Measurements from ENCODE around the gene SLC6A5. TPM values are rescaled to one million over a fixed set of nuclear protein-coding genes. Genes with fewer than 3 reads are reported as not detected.

SLC6A5 gene
- polyA plus RNA-seq, 1 of the 3 experiments (the other 2 are of a cell fraction) = not detected

- DNase-seq = no peak
- Histone ChIP-seq H3K9me3 (no peaks in the 10 kb centered on the region), H3K4me2 (no peak overlapping the region), H3K36me3 (replicated peaks in 1 of 2; ENCODE audit: control insufficient read depth in 1 of 2, insufficient read depth in 2 of 2, low read length in 1 of 2) (no peaks in the 10 kb centered on the region), H3F3A (replicated peaks; ENCODE audit: insufficient read depth) (no peaks in the 10 kb centered on the region), H4K20me1 (ENCODE audit: insufficient read depth) (no peaks in the 10 kb centered on the region), H3K79me2 (ENCODE audit: insufficient read depth) (no peaks in the 10 kb centered on the region), H3K4me1 (ENCODE audit: control insufficient read depth in 1 of 2, insufficient read depth in 2 of 2, low read depth in 1 of 2, low read length in 1 of 2) (peaks cover 0 to 4% of the 10 kb centered on the region in 2 experiments; a peak in 1 of 4 replicates), H3K27ac (ENCODE audit: low read depth in 2 of 2, low read length in 1 of 2) (no peak overlapping the region), H3K27me3 (ENCODE audit: insufficient read depth) (no peaks in the 10 kb centered on the region), H2AFZ (ENCODE audit: low read depth) (no peak overlapping the region), H3K4me3 (ENCODE audit: low read depth in 2 of 2, low read length in 1 of 2) (no peak overlapping the region), H3K9me2 (no peaks in the 10 kb centered on the region), H3K9ac (no peak overlapping the region)
- ChIA-PET CTCF (interaction anchor here (0.6 to 2.8 kb wide), 5 partner anchors 10 to 1042 kb away, joined by 3 to 19 read pairs (median 3); no protein-coding TSS in a partner anchor), POLR2A (no interaction called here)
- WGBS (ENCODE audit: low lambda C conversion rate) = 38% methylated on average over 7 of the region's 7 CpGs
- TF ChIP-seq, protein P1, sequence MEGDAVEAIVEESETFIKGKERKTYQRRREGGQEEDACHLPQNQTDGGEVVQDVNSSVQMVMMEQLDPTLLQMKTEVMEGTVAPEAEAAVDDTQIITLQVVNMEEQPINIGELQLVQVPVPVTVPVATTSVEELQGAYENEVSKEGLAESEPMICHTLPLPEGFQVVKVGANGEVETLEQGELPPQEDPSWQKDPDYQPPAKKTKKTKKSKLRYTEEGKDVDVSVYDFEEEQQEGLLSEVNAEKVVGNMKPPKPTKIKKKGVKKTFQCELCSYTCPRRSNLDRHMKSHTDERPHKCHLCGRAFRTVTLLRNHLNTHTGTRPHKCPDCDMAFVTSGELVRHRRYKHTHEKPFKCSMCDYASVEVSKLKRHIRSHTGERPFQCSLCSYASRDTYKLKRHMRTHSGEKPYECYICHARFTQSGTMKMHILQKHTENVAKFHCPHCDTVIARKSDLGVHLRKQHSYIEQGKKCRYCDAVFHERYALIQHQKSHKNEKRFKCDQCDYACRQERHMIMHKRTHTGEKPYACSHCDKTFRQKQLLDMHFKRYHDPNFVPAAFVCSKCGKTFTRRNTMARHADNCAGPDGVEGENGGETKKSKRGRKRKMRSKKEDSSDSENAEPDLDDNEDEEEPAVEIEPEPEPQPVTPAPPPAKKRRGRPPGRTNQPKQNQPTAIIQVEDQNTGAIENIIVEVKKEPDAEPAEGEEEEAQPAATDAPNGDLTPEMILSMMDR (IDR thresholded peaks at IDR 0.05) = no peak
- no peak for TF ChIP-seq PBX3 (IDR thresholded peaks at IDR 0.05)
- TF ChIP-seq MXI1 (IDR thresholded peaks at IDR 0.05; ENCODE audit: low read depth, low read length) = no peak
- no peak for TF ChIP-seq CHD2 (IDR thresholded peaks at IDR 0.05; ENCODE audit: low read length, partially characterized antibody)
- no peak for TF ChIP-seq FOXJ3 (CRISPR knock-in tag; IDR thresholded peaks at IDR 0.05)
- no peak for TF ChIP-seq RXRA (IDR thresholded peaks at IDR 0.05; ENCODE audit: borderline replicate concordance, low read depth)
Observed at GRCh38 chr11:20600551-20600950, 1.1 kb downstream of the SLC6A5 start.

DNA sequence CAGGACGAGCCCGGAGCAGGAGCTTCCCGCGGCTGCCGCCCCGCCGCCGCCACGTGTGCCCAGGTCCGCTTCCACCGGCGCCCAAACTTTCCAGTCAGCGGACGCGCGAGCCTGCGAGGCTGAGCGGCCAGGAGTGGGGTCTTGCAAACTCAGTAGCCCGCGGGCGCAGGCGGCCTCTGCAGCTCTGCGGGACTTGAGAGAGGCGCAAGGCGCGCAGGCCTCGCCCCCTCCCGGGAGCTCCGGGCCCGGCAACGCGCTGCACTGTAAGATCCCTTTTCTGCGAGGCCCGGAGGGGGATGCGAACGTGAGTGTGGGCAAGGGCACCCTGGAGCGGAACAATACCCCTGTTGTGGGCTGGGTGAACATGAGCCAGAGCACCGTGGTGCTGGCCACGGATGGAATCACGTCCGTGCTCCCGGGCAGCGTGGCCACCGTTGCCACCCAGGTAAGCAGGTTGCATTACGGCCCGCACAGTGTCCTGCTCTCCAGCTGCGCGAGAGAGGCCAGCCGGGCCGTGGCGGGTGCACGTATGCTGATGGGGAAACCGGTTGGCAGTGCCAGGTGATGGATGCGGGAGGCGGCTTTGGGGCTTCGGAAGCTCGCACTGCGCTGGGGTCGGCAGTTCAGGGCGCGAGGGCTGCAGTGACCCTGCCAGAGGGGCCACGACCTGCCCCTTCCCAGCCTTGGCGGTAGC lies 2.0 kb downstream of the SLC6A5 start:
- 86% methylated on average over 28 of the region's 63 CpGs for WGBS (ENCODE audit: low lambda C conversion rate)
- H3K9ac ChIP-seq = no peak overlapping the region
- no peaks in the 10 kb centered on the region for H3K27me3 ChIP-seq (ENCODE audit: insufficient read depth)
- TF ChIP-seq RCOR1 (IDR thresholded peaks at IDR 0.05; ENCODE audit: low read length) = no peak
- no peak overlapping the region for H2AFZ ChIP-seq (ENCODE audit: low read depth)
- POLR2A ChIA-PET = no interaction called here
- no peaks in the 10 kb centered on the region for H3K4me1 ChIP-seq (ENCODE audit: control insufficient read depth in 1 of 2, insufficient read depth in 2 of 2, low read depth in 1 of 2, low read length in 1 of 2)
- H3K36me3 ChIP-seq (replicated peaks in 1 of 2; ENCODE audit: control insufficient read depth in 1 of 2, insufficient read depth in 2 of 2, low read length in 1 of 2) = no peaks in the 10 kb centered on the region
- no peak overlapping the region for H3K27ac ChIP-seq (ENCODE audit: low read depth in 2 of 2, low read length in 1 of 2)
- H3K4me3 ChIP-seq (ENCODE audit: low read depth in 2 of 2, low read length in 1 of 2) = no peak overlapping the region
- DNase-seq = no peak
- CTCF ChIA-PET = interaction anchor here (1.4 to 2.8 kb wide), 4 partner anchors 9 to 473 kb away, joined by 3 to 19 read pairs (median 4); no protein-coding TSS in a partner anchor
- no peaks in the 10 kb centered on the region for H3F3A ChIP-seq (replicated peaks; ENCODE audit: insufficient read depth)
- no peak overlapping the region for H3K4me2 ChIP-seq
- no peaks in the 10 kb centered on the region for H3K9me2 ChIP-seq
- H4K20me1 ChIP-seq (ENCODE audit: insufficient read depth) = no peaks in the 10 kb centered on the region
- no peaks in the 10 kb centered on the region for H3K9me3 ChIP-seq
- no peaks in the 10 kb centered on the region for H3K79me2 ChIP-seq (ENCODE audit: insufficient read depth)

Measured in SK-N-SH (cell line).